Measurements from ENCODE around the gene FTCD.

DNA sequence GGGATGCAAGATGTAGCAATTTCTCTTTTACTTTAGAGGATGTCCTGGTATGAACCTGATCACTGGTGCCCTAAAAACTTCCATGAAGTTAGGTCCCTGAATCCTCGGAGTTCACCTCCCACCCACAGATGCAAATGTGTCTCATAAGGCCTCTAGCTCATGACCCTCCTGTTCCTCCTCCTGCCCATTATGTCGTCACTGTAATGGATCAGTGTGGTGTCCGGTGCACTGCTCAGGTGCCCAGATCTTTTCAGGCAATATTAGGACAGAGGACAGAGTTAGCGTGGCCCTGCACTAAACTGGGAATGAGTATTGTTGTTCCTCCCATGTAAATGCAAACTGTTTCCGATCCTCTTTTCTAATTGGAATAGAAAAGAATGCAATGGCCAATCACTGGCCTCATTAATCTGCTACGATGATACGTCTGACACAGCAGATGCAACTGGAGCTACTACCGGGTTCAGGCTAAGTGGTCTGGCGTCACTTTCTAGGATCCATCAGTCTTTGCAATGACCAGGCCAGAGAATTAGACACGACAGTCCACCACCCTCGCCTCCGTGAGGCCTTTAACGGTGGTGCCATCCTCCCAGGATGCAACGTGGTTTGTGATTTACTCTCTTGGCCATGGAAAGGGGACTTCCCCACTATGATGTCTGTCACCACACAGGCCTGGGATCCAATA lies 60.8 kb downstream of the FTCD start:
- TF ChIP-seq, protein P1, sequence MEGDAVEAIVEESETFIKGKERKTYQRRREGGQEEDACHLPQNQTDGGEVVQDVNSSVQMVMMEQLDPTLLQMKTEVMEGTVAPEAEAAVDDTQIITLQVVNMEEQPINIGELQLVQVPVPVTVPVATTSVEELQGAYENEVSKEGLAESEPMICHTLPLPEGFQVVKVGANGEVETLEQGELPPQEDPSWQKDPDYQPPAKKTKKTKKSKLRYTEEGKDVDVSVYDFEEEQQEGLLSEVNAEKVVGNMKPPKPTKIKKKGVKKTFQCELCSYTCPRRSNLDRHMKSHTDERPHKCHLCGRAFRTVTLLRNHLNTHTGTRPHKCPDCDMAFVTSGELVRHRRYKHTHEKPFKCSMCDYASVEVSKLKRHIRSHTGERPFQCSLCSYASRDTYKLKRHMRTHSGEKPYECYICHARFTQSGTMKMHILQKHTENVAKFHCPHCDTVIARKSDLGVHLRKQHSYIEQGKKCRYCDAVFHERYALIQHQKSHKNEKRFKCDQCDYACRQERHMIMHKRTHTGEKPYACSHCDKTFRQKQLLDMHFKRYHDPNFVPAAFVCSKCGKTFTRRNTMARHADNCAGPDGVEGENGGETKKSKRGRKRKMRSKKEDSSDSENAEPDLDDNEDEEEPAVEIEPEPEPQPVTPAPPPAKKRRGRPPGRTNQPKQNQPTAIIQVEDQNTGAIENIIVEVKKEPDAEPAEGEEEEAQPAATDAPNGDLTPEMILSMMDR (IDR thresholded peaks at IDR 0.05), result no peak
- no peak for TF ChIP-seq POLR2A (IDR thresholded peaks at IDR 0.05)

Data from adrenal gland (tissue), 5 donors.